Posterior cingulate gyrus (tissue), 11 donors: Measurements from ENCODE around the gene CHST11.
A peak's percentile ranks its signal among the peaks of the same experiment; 100 is the strongest.

Experiments used
- DNase-seq, 10 donors: peaks; one replicate each; pipeline versions ENCODE4 v3.0.0 to v3.0.0-alpha.2; 2020 to 2021; ENCODE audit warnings: mixed read lengths in 3 of 10
- intact Hi-C: fragments of 100-400 bp; cut with DNase I; formaldehyde crosslinking; loops from one replicate; pipeline ENCODE4 v1.15.1; 2023

The CHST11 gene

GRCh38 chr12:104701756-104702155 is 245.0 kb downstream of the CHST11 start:
- peak in 1 of 10 donors; percentile 66 for DNase-seq
- intact Hi-C loops: no loop called here

DNA sequence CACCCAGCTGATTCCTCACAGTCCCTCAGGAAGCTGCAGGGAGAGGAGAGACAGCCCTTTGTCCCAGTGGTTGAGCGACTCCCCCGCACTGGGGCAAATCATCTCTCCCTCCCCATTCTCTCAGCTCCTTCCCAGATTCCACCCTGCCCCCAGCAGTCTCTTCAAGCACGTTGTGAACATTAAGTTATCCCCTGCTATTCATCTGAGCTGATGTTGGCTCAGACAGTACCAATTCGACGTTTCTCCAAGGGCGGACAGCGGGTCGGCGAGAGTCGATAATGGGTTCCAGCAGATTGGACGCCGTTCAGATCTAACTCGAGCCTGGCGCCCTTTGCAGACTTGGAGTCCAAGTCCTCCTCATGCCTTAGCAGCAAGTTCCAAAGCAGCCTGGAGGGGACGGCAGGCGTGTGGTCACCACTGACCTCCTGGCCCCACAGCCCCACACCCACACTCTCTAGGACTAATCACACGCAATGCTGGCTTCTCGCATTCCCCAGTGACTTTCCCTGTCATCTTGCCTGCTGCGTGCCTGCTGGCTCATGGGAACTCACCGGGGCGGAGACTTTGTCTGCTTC is 245.9 kb downstream of the CHST11 start:
- intact Hi-C loops: no loop called here
- peak in 1 of 10 donors; percentile 67 for DNase-seq

GRCh38 chr12:104703372-104703771 is 246.6 kb downstream of the CHST11 start:
- DNase-seq: peak in 1 of 10 donors; percentile 41
- intact Hi-C loops: no loop called here

- DNase-seq: peak in 1 of 10 donors; percentile 73
- intact Hi-C loops: no loop called here
These were observed 247.6 kb downstream of the CHST11 start for GRCh38 chr12:104704224-104704779.

- intact Hi-C loops: no loop called here
- no peak for DNase-seq
These were observed 250.4 kb downstream of the CHST11 start for GRCh38 chr12:104707194-104707593.

DNA sequence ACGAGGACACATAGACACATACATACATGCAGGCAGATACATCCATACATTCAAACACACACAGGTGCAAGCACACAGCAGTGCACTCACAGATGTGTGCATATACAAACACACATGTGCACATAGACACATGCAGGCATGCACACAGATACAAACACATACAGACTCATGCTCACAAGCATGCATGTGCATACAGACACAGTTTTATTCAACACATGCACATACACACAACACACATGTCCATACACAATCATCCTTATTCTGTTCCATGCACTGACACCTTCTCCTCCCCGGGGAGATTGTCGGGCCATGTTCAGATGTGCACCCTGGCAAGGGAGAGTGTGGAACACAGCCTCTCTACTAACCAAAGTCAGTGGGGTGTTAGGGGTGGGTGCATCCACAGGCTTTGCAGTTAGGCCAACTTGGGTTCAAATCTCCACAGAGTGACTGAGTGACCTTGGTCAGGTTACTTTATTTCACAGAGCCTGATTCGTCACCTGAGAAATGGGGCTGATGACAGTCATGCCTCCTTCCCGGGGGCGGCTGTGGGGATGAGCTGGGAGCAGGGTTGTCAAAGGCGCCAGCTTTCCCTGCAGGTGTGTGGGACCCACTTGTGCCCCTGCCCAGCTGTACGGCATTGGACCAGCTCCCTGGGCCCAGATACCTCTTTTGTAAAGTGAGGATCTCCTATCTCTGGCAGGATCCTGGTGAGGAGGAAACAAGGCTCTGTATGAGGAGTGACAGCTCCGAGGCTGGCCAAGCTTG is 251.2 kb downstream of the CHST11 start:
- DNase-seq: peak in 1 of 10 donors; percentile 75
- intact Hi-C loops: no loop called here

- DNase-seq: no peak
- intact Hi-C loops: no loop called here
These were observed 252.1 kb downstream of the CHST11 start for GRCh38 chr12:104708891-104709290.

- intact Hi-C loops: no loop called here
- DNase-seq: peak in 1 of 10 donors; percentile 79
These were observed 253.1 kb downstream of the CHST11 start for GRCh38 chr12:104709692-104710435.

DNA sequence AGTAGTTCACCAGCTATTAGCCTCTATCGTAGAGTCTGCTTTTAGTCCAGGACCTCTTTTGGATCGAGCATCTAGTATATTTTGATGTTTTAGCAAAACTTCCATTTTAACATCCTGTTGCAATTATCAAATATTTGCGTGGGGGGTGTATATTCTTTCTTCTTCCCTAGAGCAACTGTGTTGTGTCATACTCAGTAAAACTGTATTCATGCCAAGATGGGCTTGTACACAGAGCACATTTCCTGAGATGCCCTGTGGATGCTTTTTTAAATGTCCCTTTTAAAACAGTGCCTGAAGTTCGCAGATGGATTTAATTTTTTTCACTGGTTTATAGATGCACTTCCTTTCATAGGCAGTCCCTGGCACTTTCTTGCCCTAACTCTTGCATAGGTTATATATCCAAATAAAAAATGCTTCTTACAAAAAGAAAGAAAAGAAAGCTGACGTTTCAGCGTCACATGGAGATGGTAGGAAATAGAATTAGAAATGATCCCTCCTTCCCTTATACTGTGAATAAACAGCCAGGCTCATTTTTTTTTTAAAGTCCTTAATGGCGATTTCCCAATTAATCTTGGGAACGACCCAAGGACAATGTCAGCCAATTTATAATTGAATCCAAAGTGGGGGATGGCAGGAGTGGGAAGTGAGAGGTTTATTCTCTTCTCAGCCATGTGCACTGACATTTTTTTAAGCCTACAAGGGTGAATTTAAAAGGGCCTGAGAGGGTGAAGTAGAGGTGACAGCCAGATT is 254.4 kb downstream of the CHST11 start:
- intact Hi-C loops: no loop called here
- DNase-seq: no peak

DNA sequence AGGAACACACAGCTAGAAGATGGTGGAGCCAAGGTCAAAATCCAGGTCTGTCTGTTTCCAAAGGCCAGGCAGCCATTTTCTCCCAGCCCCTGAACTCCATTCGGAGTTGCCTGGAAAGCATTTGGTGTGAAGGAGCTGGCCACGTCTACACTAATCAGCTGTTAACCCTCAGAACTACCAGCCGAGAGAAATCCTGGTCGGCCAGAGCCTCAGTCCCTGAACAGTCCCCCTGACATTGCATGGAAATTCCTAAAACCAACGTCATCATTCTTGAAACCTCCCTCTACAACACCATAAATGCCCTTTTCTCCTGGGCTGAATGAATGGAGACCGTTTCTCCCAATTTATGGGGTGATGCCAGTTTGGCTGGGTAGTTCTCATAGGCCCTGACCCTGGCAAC is 255.7 kb downstream of the CHST11 start:
- DNase-seq: no peak
- intact Hi-C loops: no loop called here

GRCh38 chr12:104712968-104713367 is 256.2 kb downstream of the CHST11 start:
- intact Hi-C loops: no loop called here
- no peak for DNase-seq

DNA sequence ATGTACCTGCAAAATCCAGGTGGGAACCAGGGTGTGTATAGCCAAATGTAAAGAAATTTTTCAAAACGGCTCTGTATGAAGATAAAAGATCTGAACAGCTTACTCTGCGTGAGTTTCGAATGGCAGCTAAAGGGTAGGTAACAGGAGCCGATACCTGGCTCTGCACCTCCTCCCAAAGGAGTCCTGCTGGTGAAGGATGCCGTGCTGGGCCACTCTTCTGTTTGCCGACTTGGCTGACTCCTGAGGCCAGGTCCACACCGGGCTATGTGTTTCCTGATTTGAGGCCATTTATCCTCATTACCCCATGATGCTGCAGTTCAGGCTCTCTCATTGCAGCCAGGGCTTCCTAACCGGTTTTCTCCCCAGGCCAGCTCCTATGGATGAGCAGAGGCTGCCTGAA is 256.7 kb downstream of the CHST11 start:
- intact Hi-C loops: no loop called here
- no peak for DNase-seq

DNA sequence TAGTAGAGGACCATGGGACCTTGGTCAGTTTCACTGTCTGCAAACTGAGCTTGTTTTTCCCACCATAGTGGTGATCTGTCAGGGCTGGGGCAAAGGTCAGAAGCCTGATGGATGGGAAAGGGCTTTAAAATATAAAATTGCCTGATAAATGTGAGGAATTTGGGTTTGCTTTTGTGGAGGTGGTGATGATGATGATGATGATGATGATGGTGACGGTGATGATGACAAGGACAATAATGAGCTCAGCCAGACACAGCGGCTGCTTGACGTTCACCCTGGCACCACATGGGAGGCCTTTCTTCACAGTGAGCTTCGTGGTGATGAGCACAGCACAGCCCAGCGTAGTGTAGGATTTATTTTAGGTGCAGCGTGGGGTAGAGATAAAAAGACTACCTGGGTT is 257.6 kb downstream of the CHST11 start:
- intact Hi-C loops: no loop called here
- no peak for DNase-seq

GRCh38 chr12:104716172-104716571 is 259.4 kb downstream of the CHST11 start:
- no peak for DNase-seq
- intact Hi-C loops: no loop called here

DNA sequence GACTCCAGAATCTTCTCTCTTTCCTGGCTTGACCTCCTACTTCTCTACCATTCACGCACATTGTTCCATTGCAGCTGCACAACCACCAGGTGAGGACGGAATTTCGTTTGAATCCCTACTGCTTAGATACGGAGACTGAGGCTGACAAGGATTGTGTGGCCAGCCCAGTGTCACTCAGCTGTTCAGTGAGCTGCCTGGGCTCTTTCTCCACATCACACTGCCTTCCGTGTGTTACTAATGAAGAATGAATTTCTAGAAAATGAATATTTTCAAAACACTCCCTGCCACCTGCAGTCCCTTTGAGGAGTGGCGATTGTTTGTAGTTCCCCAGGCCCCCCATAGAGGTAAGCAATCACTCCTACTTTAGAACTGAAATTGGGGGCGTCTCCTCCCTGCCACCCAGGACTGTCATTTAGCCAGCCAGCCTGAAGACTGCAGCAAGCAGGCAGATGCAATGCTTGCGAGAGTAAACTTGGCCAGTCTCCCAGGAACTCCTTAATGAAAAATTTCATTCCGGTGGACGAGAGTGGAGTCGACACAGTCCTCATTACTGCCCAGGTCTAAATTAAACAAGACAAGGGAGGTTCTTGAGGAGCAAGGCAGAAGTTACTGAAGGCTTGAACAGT is 261.7 kb downstream of the CHST11 start:
- intact Hi-C loops: no loop called here
- DNase-seq: no peak

DNA sequence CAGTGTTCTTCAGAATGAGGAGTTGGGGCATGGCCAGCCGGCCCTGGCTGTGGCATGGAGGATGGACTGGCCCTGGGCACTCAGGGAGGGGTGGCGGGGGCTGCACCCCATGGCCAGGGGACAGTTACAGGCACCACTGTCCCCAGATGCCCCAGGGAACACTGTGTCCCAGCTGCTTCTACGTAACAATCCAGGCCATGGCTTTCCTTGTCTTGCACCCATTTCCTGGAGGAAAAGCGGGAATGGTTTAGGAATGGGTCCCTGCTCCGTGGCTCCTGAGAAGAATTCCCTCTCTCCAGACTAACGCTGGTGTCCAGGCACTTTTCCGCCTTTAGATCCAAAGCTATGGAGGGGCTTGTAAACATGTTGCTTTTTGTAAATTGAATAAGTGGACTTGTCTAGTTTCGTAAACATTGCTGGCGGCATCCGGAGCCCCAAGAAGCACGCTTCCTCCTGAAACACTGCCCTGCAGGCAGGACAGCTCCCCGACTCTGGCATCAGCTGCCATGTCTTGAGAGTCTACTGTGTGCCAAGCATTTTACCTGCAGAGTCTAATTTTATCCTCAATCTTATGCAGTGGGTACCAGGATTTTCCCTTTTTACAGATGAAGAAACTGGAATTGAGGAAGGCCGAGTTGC is 263.1 kb downstream of the CHST11 start:
- DNase-seq: peak in 1 of 10 donors; percentile 71

DNA sequence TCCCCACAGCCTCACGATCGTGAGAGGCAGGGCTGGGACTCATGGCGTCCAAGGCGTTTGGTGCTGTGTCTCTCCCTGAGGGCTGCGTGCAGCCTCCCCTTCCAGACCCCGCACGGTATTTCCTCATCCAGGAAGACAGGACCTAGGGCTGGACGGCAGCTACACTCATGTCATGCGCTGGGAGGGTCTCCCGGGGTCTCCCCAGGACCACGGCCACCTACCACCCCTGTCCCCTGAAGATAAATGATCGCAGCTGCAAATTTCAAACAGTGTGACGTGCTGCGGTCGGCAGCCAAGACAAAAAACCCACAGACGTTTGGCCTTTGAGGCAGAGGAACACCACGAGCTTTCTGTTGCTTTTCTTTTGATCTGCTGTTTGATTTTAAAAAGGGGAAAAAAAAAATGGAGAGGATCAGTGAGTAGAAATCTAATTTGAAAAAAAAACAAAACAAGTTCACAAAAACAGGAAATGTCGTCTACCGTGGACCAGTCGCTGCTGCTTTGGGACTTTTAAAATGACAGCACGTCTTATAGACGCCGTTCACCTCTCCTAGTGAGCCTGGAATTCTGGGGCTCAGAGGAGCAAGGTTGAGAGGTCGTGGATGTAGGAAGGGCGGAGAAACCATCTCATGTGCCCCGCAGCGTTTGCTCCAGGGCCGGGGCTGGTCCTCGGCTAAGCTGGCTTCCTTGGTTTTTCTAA is 263.7 kb downstream of the CHST11 start:
- peak in 1 of 10 donors; percentile 80 for DNase-seq
- intact Hi-C loops: no loop called here

More for the DNA sequence above, 263.1 kb downstream of the CHST11 start:
- intact Hi-C loops: no loop called here

DNA sequence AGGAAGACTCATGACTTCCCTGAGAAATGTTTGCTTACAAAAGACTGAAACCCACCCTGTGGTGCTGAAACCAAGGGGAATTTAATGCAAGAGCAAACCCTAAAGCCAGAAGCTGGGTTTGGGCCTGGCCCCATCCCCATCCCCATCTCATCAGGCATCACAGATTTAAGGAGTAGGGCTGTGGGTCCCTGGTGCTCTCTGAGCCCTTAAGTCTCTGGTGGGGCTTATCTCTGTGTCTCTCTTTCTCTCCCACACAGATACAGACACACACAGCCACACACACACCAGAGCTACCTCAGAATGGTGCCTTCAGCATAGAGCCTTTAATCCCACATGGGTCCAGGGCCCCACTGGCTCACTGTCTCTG is 264.3 kb downstream of the CHST11 start:
- intact Hi-C loops: no loop called here

GRCh38 chr12:104721936-104722335 is 265.2 kb downstream of the CHST11 start:
- intact Hi-C loops: no loop called here
- peak in 1 of 10 donors; percentile 30 for DNase-seq

More for the DNA sequence above, 264.3 kb downstream of the CHST11 start:
- DNase-seq: peak in 1 of 10 donors; percentile 47
